ENCODE measurements around the gene ZNF593OS.

Gene ZNF593OS

DNA sequence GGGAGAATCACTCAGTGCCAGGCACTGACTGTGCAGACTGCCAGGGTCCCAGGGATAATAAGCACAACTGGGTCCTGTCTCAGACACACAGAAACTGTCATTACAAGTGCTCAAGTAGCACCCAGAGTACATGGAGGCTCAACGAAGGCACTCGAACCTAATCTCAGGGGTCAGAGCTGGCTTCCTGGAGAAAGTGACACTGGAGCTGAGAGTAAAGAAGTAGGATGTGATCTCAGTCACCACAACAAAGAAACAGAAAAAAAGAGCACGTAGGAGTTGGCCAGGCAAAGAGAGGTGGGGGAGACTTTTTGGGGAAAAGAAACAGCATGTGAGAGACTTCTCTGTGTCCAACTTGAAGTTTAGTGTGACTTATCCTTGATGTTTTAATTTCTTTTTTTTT, 20.1 kb upstream of the ZNF593OS start:
- H3K4me3 ChIP-seq (ENCODE audit: low read depth in 1 of 2, low read length in 2 of 2) = no peak overlapping the region
- H3K4me2 ChIP-seq (ENCODE audit: insufficient read depth, low read length) = no peak overlapping the region; the same call in 1 of the 2 replicates
- TF ChIP-seq EZH2 (IDR thresholded peaks at IDR 0.05; ENCODE audit: borderline replicate concordance, low read depth, low read length, severe bottlenecking) = no peak
- TF ChIP-seq, protein P1, sequence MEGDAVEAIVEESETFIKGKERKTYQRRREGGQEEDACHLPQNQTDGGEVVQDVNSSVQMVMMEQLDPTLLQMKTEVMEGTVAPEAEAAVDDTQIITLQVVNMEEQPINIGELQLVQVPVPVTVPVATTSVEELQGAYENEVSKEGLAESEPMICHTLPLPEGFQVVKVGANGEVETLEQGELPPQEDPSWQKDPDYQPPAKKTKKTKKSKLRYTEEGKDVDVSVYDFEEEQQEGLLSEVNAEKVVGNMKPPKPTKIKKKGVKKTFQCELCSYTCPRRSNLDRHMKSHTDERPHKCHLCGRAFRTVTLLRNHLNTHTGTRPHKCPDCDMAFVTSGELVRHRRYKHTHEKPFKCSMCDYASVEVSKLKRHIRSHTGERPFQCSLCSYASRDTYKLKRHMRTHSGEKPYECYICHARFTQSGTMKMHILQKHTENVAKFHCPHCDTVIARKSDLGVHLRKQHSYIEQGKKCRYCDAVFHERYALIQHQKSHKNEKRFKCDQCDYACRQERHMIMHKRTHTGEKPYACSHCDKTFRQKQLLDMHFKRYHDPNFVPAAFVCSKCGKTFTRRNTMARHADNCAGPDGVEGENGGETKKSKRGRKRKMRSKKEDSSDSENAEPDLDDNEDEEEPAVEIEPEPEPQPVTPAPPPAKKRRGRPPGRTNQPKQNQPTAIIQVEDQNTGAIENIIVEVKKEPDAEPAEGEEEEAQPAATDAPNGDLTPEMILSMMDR (IDR thresholded peaks at IDR 0.05; ENCODE audit: borderline replicate concordance, extremely low read depth, low read length, poor library complexity, severe bottlenecking) = no peak
- H3K27me3 ChIP-seq (ENCODE audit: insufficient read depth, low read length, poor library complexity) = no peaks in the 10 kb centered on the region
- H4K20me1 ChIP-seq (ENCODE audit: insufficient read depth, low read length) = no peaks in the 10 kb centered on the region; the same call in 1 of the 2 replicates
- no peaks in the 10 kb centered on the region for H3K9me3 ChIP-seq (ENCODE audit: insufficient read depth, low read length, severe bottlenecking)
- no peak overlapping the region for H3K27ac ChIP-seq (ENCODE audit: low read length)
- peak; percentile 46 for DNase-seq
- H3K36me3 ChIP-seq (ENCODE audit: insufficient read depth, low read length) = no peaks in the 10 kb centered on the region
- no peak overlapping the region for H3K9ac ChIP-seq (ENCODE audit: low read depth, low read length)
- peaks cover 8% of the 10 kb centered on the region for H3K4me1 ChIP-seq (ENCODE audit: insufficient read depth, low read length)
- ATAC-seq (ENCODE audit: insufficient read depth, low read depth) = peak; percentile 84
- H2AFZ ChIP-seq (ENCODE audit: low read depth, low read length) = no peak overlapping the region
- no peaks in the 10 kb centered on the region for H3K79me2 ChIP-seq (ENCODE audit: insufficient read depth, low read length)

DNA sequence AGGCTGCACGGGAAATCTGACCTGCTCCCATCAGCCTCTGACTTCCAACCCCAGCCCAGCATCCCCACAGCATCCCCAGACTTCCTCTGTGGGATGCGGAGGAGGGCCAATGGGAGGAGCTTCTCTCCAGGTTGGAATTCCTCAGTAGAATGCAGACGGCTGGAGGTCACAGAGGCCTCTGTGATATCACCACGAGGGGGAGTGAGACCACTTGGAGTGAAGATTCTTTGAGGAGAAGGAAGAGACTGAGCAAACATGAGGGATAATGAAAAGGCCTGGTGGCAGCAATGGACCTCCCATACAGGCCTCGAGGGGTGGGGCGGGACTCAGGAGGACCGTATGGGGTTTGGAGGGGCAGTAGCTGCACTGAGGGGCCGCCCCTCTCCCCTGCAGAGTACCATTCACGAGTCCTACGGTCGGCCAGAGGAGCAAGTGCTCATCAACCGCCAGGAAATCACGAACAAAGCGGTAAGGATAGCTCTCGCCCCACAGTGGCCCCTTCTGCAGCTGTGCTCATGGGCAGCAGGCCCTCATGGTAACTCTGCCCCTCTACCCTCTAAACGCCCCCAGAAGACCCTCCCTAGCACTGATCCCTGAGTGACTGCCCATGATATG, 18.8 kb upstream of the ZNF593OS start, which contains the start of gene CATSPER4:
CATSPER4 (plus strand) TSS at position 230 of the 615 bp plus-strand sequence; CDS start at position 256, 26 bp downstream.
- no peak within 1 kb of the TSS for H3K27ac ChIP-seq (ENCODE audit: low read length)
- peaks cover 8% of the 10 kb centered on the region for H3K4me1 ChIP-seq (ENCODE audit: insufficient read depth, low read length)
- no peaks in the 10 kb centered on the region for H3K27me3 ChIP-seq (ENCODE audit: insufficient read depth, low read length, poor library complexity)
- H3K79me2 ChIP-seq (ENCODE audit: insufficient read depth, low read length) = no peaks in the 10 kb centered on the region
- H3K4me2 ChIP-seq (ENCODE audit: insufficient read depth, low read length) = no peak within 1 kb of the TSS
- H3K4me3 ChIP-seq (ENCODE audit: low read depth in 1 of 2, low read length in 2 of 2) = no peak within 1 kb of the TSS
- no peak within 1 kb of the TSS for H2AFZ ChIP-seq (ENCODE audit: low read depth, low read length)
- ATAC-seq (ENCODE audit: insufficient read depth, low read depth) (no peak), DNase-seq (no peak)
- no peaks in the 10 kb centered on the region for H3K36me3 ChIP-seq (ENCODE audit: insufficient read depth, low read length)
- H3K9me3 ChIP-seq (ENCODE audit: insufficient read depth, low read length, severe bottlenecking) = no peaks in the 10 kb centered on the region
- no peak within 1 kb of the TSS for H3K9ac ChIP-seq (ENCODE audit: low read depth, low read length)
- no peaks in the 10 kb centered on the region; the same call in 1 of the 2 replicates for H4K20me1 ChIP-seq (ENCODE audit: insufficient read depth, low read length)
- no peak for TF ChIP-seq EZH2 (IDR thresholded peaks at IDR 0.05; ENCODE audit: borderline replicate concordance, low read depth, low read length, severe bottlenecking)
- TF ChIP-seq, protein P1 (IDR thresholded peaks at IDR 0.05; ENCODE audit: borderline replicate concordance, extremely low read depth, low read length, poor library complexity, severe bottlenecking) = peak; percentile 49

DNA sequence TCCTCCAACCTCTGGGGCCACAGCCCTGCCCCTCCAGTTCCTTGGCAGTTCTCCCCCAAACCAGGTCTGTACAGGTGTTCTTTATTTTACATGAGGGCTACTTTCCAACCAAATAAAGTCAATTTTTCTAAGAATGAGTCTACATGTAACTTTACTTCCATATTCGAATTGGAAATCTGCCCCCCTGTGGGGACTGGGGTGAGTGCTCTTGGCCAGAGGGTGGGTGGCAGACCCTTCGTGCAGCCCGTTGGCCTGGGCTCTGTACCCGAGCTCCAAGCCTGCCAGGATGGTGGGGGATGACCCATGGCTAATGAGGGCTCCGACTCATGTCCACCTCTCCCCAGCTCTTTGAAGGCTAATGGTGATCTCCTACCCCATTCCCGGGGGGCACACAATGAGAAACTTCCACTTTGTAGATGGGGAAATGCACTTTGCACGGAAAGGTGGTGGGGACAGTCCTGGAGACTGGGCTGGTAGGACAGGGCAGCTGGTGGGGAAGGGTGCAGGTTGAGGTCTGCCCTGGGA, 18.2 kb upstream of the ZNF593OS start:
- H3K9ac ChIP-seq (ENCODE audit: low read depth, low read length) = no peak overlapping the region
- H4K20me1 ChIP-seq (ENCODE audit: insufficient read depth, low read length) = no peaks in the 10 kb centered on the region; the same call in 1 of the 2 replicates
- TF ChIP-seq, protein P1 (IDR thresholded peaks at IDR 0.05; ENCODE audit: borderline replicate concordance, extremely low read depth, low read length, poor library complexity, severe bottlenecking) = peak; percentile 35
- no peak for TF ChIP-seq EZH2 (IDR thresholded peaks at IDR 0.05; ENCODE audit: borderline replicate concordance, low read depth, low read length, severe bottlenecking)
- H3K9me3 ChIP-seq (ENCODE audit: insufficient read depth, low read length, severe bottlenecking) = no peaks in the 10 kb centered on the region
- H3K4me1 ChIP-seq (ENCODE audit: insufficient read depth, low read length) = peaks cover 8% of the 10 kb centered on the region
- no peaks in the 10 kb centered on the region for H3K27me3 ChIP-seq (ENCODE audit: insufficient read depth, low read length, poor library complexity)
- DNase-seq = no peak
- H3K27ac ChIP-seq (ENCODE audit: low read length) = no peak overlapping the region
- no peak overlapping the region for H3K4me3 ChIP-seq (ENCODE audit: low read depth in 1 of 2, low read length in 2 of 2)
- H3K36me3 ChIP-seq (ENCODE audit: insufficient read depth, low read length) = no peaks in the 10 kb centered on the region
- no peak overlapping the region for H2AFZ ChIP-seq (ENCODE audit: low read depth, low read length)
- H3K79me2 ChIP-seq (ENCODE audit: insufficient read depth, low read length) = no peaks in the 10 kb centered on the region
- H3K4me2 ChIP-seq (ENCODE audit: insufficient read depth, low read length) = no peak overlapping the region
- ATAC-seq (ENCODE audit: insufficient read depth, low read depth) = no peak

Measured in DND-41 (cell line).